SU-DHL-6 (cell line): Measurements from ENCODE around the gene SC5D.

ENCODE experiments used
- CTCF ChIP-seq: fragments of 200-600 bp; sonication (generic); IDR thresholded peaks from one replicate; pipeline ENCODE4 v1.5.1; 2017; ENCODE audit warnings: antibody characterized with exemption, mild to moderate bottlenecking, low read length, moderate library complexity; ENCODE audit not compliant: insufficient read depth, poor library complexity, severe bottlenecking
- EZH2phosphoT487 ChIP-seq: fragments of 200-600 bp; sonication (generic), shearing (Covaris generic); conservative IDR thresholded peaks from 2 replicates; pipeline ENCODE4 v1.6.1; 2018; ENCODE audit warnings: mild to moderate bottlenecking, antibody characterized with exemption, low read length, moderate library complexity, mixed read lengths

DNA sequence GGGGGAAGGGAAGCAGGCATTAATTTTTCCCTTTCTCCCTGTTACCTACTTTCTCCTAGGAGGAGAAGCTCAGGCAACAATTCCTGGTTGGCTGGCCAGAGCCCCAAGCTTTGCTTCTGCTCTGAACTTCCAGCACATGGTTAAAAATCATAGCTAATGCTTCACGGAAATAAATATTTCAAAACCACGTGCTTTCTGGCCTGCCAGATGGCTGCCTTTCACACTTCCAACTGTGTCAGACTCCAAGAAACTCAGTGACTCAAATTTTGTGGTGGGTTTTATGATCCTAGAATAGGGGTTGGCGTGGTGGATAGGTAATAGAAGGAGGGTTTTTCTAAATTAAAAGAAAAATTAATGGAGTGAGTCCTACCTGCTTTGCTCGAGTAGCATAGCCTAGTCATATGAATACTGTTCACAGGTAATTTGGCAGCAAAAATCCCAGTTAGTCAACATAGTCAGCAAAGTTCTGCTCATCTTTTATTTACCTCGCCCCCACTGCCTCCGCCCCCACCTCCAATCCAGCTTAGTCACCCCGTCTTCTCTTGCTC is 58.6 kb downstream of the SC5D start:
- TF ChIP-seq CTCF (no peak), EZH2phosphoT487 (no peak)
